Activated T-cell treated with anti-CD3 and anti-CD28 coated beads, Interleukin-2, amount 50 U/mL, for 24 hours (primary cell): ENCODE measurements around the gene TECTA.

Source experiments
- DNase-seq: peaks from one replicate; pipeline ENCODE4 v3.0.0-alpha.2; 2020
- H3K27ac Mint-ChIP-seq: 2 replicates; pipeline ENCODE4 v1.8.0; 2020; ENCODE audit warnings: mild to moderate bottlenecking, mixed read lengths
- H3K27me3 Mint-ChIP-seq: 2 replicates; pipeline ENCODE4 v1.8.0; 2020; ENCODE audit warnings: mixed read lengths
- H3K36me3 Mint-ChIP-seq: 2 replicates; pipeline ENCODE4 v1.8.0; 2020; ENCODE audit warnings: low read depth, mixed read lengths
- H3K4me1 Mint-ChIP-seq: 2 replicates; pipeline ENCODE4 v1.8.0; 2020; ENCODE audit warnings: low read depth, mixed read lengths
- H3K4me3 Mint-ChIP-seq: 2 replicates; pipeline ENCODE4 v1.8.0; 2020; ENCODE audit warnings: mild to moderate bottlenecking, moderate library complexity, mixed read lengths
- H3K9me3 Mint-ChIP-seq: 2 replicates; pipeline ENCODE4 v1.8.0; 2020; ENCODE audit warnings: mixed read lengths

Gene TECTA

GRCh38 chr11:121081321-121081720 is 19.7 kb upstream of the TECTA start:
- H3K9me3 Mint-ChIP-seq: no peaks in the 10 kb centered on the region
- peaks cover 13% of the 10 kb centered on the region for H3K4me1 Mint-ChIP-seq
- H3K27ac Mint-ChIP-seq: no peak overlapping the region
- H3K27me3 Mint-ChIP-seq: no peaks in the 10 kb centered on the region
- no peak for DNase-seq
- peaks cover 15% of the 10 kb centered on the region for H3K36me3 Mint-ChIP-seq
- no peak overlapping the region for H3K4me3 Mint-ChIP-seq

- H3K27me3 Mint-ChIP-seq: no peaks in the 10 kb centered on the region
- H3K36me3 Mint-ChIP-seq: peaks cover 24% of the 10 kb centered on the region
- no peaks in the 10 kb centered on the region for H3K9me3 Mint-ChIP-seq
- peaks cover 13% of the 10 kb centered on the region for H3K4me1 Mint-ChIP-seq
- H3K4me3 Mint-ChIP-seq: no peak overlapping the region
- no peak overlapping the region for H3K27ac Mint-ChIP-seq
- DNase-seq: no peak
These were observed 18.8 kb upstream of the TECTA start for GRCh38 chr11:121082219-121082618.

- Mint-ChIP-seq H3K4me3 (no peak overlapping the region), H3K27ac (no peak overlapping the region), H3K27me3 (no peaks in the 10 kb centered on the region), H3K4me1 (peaks cover 13% of the 10 kb centered on the region), H3K9me3 (no peaks in the 10 kb centered on the region), H3K36me3 (peaks cover 28% of the 10 kb centered on the region)
- no peak for DNase-seq
These were observed 18.4 kb upstream of the TECTA start for GRCh38 chr11:121082670-121083069.

GRCh38 chr11:121086866-121087265 is 14.2 kb upstream of the TECTA start:
- no peak overlapping the region for H3K27ac Mint-ChIP-seq
- H3K4me3 Mint-ChIP-seq: no peak overlapping the region
- DNase-seq: no peak
- no peaks in the 10 kb centered on the region for H3K9me3 Mint-ChIP-seq
- no peaks in the 10 kb centered on the region for H3K4me1 Mint-ChIP-seq
- no peaks in the 10 kb centered on the region for H3K27me3 Mint-ChIP-seq
- peaks cover 36% of the 10 kb centered on the region for H3K36me3 Mint-ChIP-seq

GRCh38 chr11:121089566-121089965 is 11.5 kb upstream of the TECTA start:
- Mint-ChIP-seq H3K27ac (no peak overlapping the region), H3K4me3 (no peak overlapping the region), H3K4me1 (no peaks in the 10 kb centered on the region), H3K27me3 (no peaks in the 10 kb centered on the region), H3K36me3 (peaks cover 36% of the 10 kb centered on the region), H3K9me3 (no peaks in the 10 kb centered on the region)
- DNase-seq: no peak

- H3K27me3 Mint-ChIP-seq: no peaks in the 10 kb centered on the region
- no peak overlapping the region for H3K4me3 Mint-ChIP-seq
- no peaks in the 10 kb centered on the region for H3K9me3 Mint-ChIP-seq
- no peak overlapping the region for H3K27ac Mint-ChIP-seq
- DNase-seq: no peak
- H3K4me1 Mint-ChIP-seq: no peaks in the 10 kb centered on the region
- H3K36me3 Mint-ChIP-seq: peaks cover 33% of the 10 kb centered on the region
These were observed 10.8 kb upstream of the TECTA start for GRCh38 chr11:121090145-121090721.

GRCh38 chr11:121091492-121092152 is 9.4 kb upstream of the TECTA start:
- Mint-ChIP-seq H3K4me1 (no peaks in the 10 kb centered on the region), H3K36me3 (peaks cover 20% of the 10 kb centered on the region), H3K27me3 (no peaks in the 10 kb centered on the region), H3K27ac (no peak overlapping the region), H3K4me3 (no peak overlapping the region), H3K9me3 (no peaks in the 10 kb centered on the region)
- DNase-seq: no peak

- no peaks in the 10 kb centered on the region for H3K4me1 Mint-ChIP-seq
- H3K4me3 Mint-ChIP-seq: no peak overlapping the region
- no peaks in the 10 kb centered on the region for H3K9me3 Mint-ChIP-seq
- H3K36me3 Mint-ChIP-seq: no peaks in the 10 kb centered on the region
- no peak for DNase-seq
- H3K27ac Mint-ChIP-seq: no peak overlapping the region
- no peaks in the 10 kb centered on the region for H3K27me3 Mint-ChIP-seq
These were observed 5.5 kb upstream of the TECTA start for GRCh38 chr11:121095561-121095960.

- Mint-ChIP-seq H3K27me3 (no peaks in the 10 kb centered on the region), H3K36me3 (no peaks in the 10 kb centered on the region), H3K27ac (no peak overlapping the region), H3K9me3 (no peaks in the 10 kb centered on the region), H3K4me1 (no peaks in the 10 kb centered on the region), H3K4me3 (no peak overlapping the region)
- no peak for DNase-seq
These were observed 1.7 kb upstream of the TECTA start for GRCh38 chr11:121099364-121099763.

- H3K4me1 Mint-ChIP-seq: no peaks in the 10 kb centered on the region
- H3K4me3 Mint-ChIP-seq: no peak overlapping the region
- no peaks in the 10 kb centered on the region for H3K36me3 Mint-ChIP-seq
- no peaks in the 10 kb centered on the region for H3K27me3 Mint-ChIP-seq
- H3K9me3 Mint-ChIP-seq: no peaks in the 10 kb centered on the region
- no peak overlapping the region for H3K27ac Mint-ChIP-seq
- DNase-seq: no peak
These were observed 1.2 kb upstream of the TECTA start for GRCh38 chr11:121099885-121100284.

GRCh38 chr11:121104312-121104762 is 3.3 kb downstream of the TECTA start:
- Mint-ChIP-seq H3K27ac (no peak overlapping the region), H3K9me3 (no peaks in the 10 kb centered on the region), H3K4me3 (no peak overlapping the region), H3K27me3 (no peaks in the 10 kb centered on the region), H3K36me3 (no peaks in the 10 kb centered on the region), H3K4me1 (no peaks in the 10 kb centered on the region)
- no peak for DNase-seq

GRCh38 chr11:121105063-121105480 is 4.0 kb downstream of the TECTA start:
- Mint-ChIP-seq H3K9me3 (no peaks in the 10 kb centered on the region), H3K4me3 (no peak overlapping the region), H3K4me1 (no peaks in the 10 kb centered on the region), H3K27me3 (no peaks in the 10 kb centered on the region), H3K27ac (no peak overlapping the region), H3K36me3 (no peaks in the 10 kb centered on the region)
- DNase-seq: no peak

- Mint-ChIP-seq H3K27ac (no peak overlapping the region), H3K4me3 (no peak overlapping the region), H3K27me3 (no peaks in the 10 kb centered on the region), H3K36me3 (no peaks in the 10 kb centered on the region), H3K4me1 (no peaks in the 10 kb centered on the region), H3K9me3 (no peaks in the 10 kb centered on the region)
- no peak for DNase-seq
These were observed 4.6 kb downstream of the TECTA start for GRCh38 chr11:121105481-121106195.

- peaks cover 9% of the 10 kb centered on the region for H3K27me3 Mint-ChIP-seq
- H3K4me1 Mint-ChIP-seq: no peaks in the 10 kb centered on the region
- H3K4me3 Mint-ChIP-seq: no peak overlapping the region
- no peak for DNase-seq
- H3K9me3 Mint-ChIP-seq: no peaks in the 10 kb centered on the region
- H3K27ac Mint-ChIP-seq: no peak overlapping the region
- no peaks in the 10 kb centered on the region for H3K36me3 Mint-ChIP-seq
These were observed 5.8 kb downstream of the TECTA start for GRCh38 chr11:121106812-121107211.

- Mint-ChIP-seq H3K27ac (no peak overlapping the region), H3K36me3 (no peaks in the 10 kb centered on the region), H3K4me3 (no peak overlapping the region), H3K4me1 (peaks cover 3% of the 10 kb centered on the region), H3K27me3 (peaks cover 24% of the 10 kb centered on the region), H3K9me3 (no peaks in the 10 kb centered on the region)
- DNase-seq: no peak
These were observed 7.4 kb downstream of the TECTA start for GRCh38 chr11:121108413-121108812.
